ENCODE measurements around the gene E2F4. TPM values are rescaled to one million over a fixed set of nuclear protein-coding genes. Genes with fewer than 3 reads are reported as not detected.

E2F4 gene
- total and polyA plus RNA-seq, 2 donors = 46.9 to 47.7 TPM

GRCh38 chr16:67148656-67149275 is 43.2 kb upstream of the E2F4 start:
- H3K27ac ChIP-seq (ENCODE audit: low read depth in 1 of 2, low read length in 1 of 2) = no peak overlapping the region
- H3K9me3 ChIP-seq (ENCODE audit: control insufficient read depth in 2 of 2, insufficient read depth in 1 of 2, low read length in 1 of 2) = peaks cover 5 to 13% of the 10 kb centered on the region in 2 donors
- H3K4me1 ChIP-seq (ENCODE audit: control insufficient read depth in 2 of 2, insufficient read depth in 2 of 2, low read length in 2 of 2) = peaks cover 7 to 12% of the 10 kb centered on the region in 2 donors
- peaks cover 42 to 52% of the 10 kb centered on the region in 2 donors for H3K36me3 ChIP-seq (ENCODE audit: control insufficient read depth in 2 of 2, insufficient read depth in 2 of 2, low read length in 1 of 2)
- no peak for DNase-seq (ENCODE audit: low read depth in 6 of 9, low spot score in 9 of 9)
- WGBS = 97% methylated on average over 11 of the region's 11 CpGs
- no peak overlapping the region for H3K4me3 ChIP-seq (ENCODE audit: low read length in 2 of 2)
- peaks cover 32 to 51% of the 10 kb centered on the region in 2 donors for H3K27me3 ChIP-seq (ENCODE audit: control insufficient read depth in 2 of 2, insufficient read depth in 1 of 2, low read length in 1 of 2)

DNA sequence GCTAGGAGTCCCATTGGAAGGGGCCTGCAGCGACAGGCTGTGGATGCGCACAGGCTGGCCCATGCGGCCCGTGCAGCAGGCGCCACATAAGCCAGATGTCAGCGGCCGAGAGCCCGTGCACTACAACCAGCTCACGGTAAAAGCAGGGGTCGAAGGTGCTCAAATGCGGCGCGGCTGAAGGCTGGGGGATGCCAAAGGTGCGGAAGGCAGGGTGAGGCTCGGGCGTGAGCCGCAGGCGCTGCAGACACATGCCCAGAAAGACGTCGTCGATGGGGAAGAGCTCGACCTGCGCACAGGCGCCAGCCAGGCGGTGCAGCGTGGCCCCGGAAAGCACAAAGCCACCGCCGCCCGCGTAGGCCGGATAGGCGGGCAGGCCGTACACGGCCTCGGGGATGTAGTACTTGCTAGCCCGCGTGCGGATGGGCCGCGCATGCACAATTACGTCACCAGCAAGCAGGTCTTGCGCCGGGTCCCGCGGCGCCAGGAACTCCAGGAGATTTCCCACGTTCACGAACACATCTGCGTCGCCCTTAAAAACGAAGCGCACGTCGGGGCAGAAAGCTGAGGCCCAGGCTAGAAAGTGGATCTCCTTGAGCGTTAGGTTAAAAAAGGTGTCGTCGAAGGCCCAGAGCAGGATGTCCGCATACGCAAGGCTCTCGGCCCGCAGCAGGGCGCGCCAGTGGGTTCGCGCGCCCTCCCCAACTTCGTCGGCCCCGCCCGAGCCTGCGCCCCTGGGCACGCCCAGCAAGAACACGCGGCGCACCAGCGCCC is 42.5 kb upstream of the E2F4 start:
- 80% methylated on average over 77 of the region's 77 CpGs for WGBS

DNA sequence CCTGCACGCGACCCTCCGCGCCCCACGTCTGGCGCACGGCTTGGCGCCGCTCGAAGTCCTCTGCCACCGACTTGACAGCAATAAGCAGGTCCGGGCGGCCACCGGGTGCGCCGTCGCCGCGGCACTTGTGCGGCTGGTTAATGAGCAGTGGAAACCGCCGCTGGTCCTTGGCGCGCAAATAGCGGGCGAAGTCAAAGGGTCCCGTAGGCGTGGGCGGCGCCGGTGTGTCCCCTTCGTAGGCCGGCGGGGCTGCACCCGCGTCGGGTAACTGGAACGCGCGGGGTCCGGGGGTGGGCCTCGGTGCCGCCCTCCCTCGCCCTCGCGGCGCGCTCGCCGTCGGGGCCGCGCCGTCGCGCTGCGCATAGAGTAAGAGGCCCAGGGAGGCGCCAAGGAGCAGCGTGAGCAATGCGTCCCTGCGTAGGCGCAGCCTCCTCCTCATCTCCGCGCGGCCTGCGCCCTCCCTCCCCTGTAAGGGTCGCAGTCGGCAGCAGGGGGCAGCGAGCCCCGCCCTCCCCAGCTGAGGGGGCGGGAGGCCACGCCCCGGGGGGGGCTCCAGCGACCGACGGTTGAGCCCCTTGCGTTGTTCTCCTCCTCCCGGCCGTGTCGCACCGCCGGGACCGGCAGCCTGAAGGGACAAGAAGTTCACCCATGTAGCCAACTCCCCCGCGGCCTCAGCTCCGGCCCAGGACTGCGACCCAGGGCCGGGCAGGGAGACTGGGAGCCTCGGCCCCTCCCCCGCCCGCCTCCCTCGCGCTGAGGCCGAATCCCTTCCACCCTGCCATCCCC is 41.7 kb upstream of the E2F4 start:
- peak in 3 of 9 donors; percentile 42 to 61 (median 59) for DNase-seq (ENCODE audit: low read depth in 6 of 9, low spot score in 9 of 9)

More for the DNA sequence above, 42.5 kb upstream of the E2F4 start:
- peaks cover 36 to 45% of the 10 kb centered on the region in 2 donors for H3K36me3 ChIP-seq (ENCODE audit: control insufficient read depth in 2 of 2, insufficient read depth in 2 of 2, low read length in 1 of 2)
- H3K4me1 ChIP-seq (ENCODE audit: control insufficient read depth in 2 of 2, insufficient read depth in 2 of 2, low read length in 2 of 2) = peaks cover 7 to 12% of the 10 kb centered on the region in 2 donors
- H3K4me3 ChIP-seq (ENCODE audit: low read length in 2 of 2) = no peak overlapping the region
- H3K27me3 ChIP-seq (ENCODE audit: control insufficient read depth in 2 of 2, insufficient read depth in 1 of 2, low read length in 1 of 2) = peaks cover 36 to 58% of the 10 kb centered on the region in 2 donors
- DNase-seq (ENCODE audit: low read depth in 6 of 9, low spot score in 9 of 9) = no peak
- peaks cover 5 to 13% of the 10 kb centered on the region in 2 donors for H3K9me3 ChIP-seq (ENCODE audit: control insufficient read depth in 2 of 2, insufficient read depth in 1 of 2, low read length in 1 of 2)
- H3K27ac ChIP-seq (ENCODE audit: low read depth in 1 of 2, low read length in 1 of 2) = no peak overlapping the region

DNA sequence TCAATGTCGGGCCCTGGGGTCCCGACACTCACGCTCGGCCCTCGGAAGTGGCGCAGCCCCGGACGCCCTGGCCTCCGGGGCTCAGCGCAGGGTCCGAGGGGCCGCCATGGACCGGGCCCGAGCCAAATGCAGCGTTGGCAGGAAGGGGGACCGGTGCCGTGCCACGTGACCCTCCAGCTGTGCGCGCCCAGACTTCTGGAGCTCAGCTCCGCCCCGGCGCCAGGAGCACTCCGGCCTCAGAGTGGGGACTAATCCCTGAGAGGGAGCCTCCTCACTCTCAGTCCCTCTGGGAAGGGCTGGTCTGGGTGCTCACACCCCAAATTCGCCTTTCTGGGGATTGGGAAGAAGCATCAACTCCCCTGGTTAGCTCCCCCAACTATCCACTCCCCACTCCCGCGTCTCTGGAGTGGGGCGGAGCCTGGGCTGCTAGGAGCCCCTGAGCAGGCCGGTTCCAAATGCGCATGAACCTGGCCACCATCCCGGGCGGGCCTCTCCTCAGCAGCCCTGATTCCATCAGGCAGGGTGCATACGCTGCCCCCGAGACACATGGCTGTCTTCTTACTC is 41.0 kb upstream of the E2F4 start, which contains the start of gene B3GNT9:
TSS of gene B3GNT9 (minus strand) at position 166 of the 564 bp plus-strand sequence. CDS start 513 bp downstream, outside the sequence.
- Histone ChIP-seq H3K4me3 (ENCODE audit: low read length in 2 of 2) (peak within 1 kb of the TSS; percentile 18 to 63), H3K27me3 (ENCODE audit: control insufficient read depth in 2 of 2, insufficient read depth in 1 of 2, low read length in 1 of 2) (peaks cover 47 to 73% of the 10 kb centered on the region in 2 donors), H3K4me1 (ENCODE audit: control insufficient read depth in 2 of 2, insufficient read depth in 2 of 2, low read length in 2 of 2) (peaks cover 10 to 21% of the 10 kb centered on the region in 2 donors), H3K9me3 (ENCODE audit: control insufficient read depth in 2 of 2, insufficient read depth in 1 of 2, low read length in 1 of 2) (peaks cover 5 to 13% of the 10 kb centered on the region in 2 donors), H3K27ac (ENCODE audit: low read depth in 1 of 2, low read length in 1 of 2) (peak within 1 kb of the TSS in 1 of 2 donors; percentile 37), H3K36me3 (ENCODE audit: control insufficient read depth in 2 of 2, insufficient read depth in 2 of 2, low read length in 1 of 2) (peaks cover 21 to 32% of the 10 kb centered on the region in 2 donors)
- no peak for DNase-seq (ENCODE audit: low read depth in 6 of 9, low spot score in 9 of 9)
- 4% methylated on average over 34 of the region's 34 CpGs for WGBS

More for the DNA sequence above, 41.7 kb upstream of the E2F4 start:
- WGBS = 10% methylated on average over 94 of the region's 94 CpGs
- H3K27me3 ChIP-seq (ENCODE audit: control insufficient read depth in 2 of 2, insufficient read depth in 1 of 2, low read length in 1 of 2) = peaks cover 44 to 66% of the 10 kb centered on the region in 2 donors
- H3K27ac ChIP-seq (ENCODE audit: low read depth in 1 of 2, low read length in 1 of 2) = peak overlapping the region in 1 of 2 donors; percentile 37
- peak overlapping the region; percentile 18 to 63 for H3K4me3 ChIP-seq (ENCODE audit: low read length in 2 of 2)
- H3K9me3 ChIP-seq (ENCODE audit: control insufficient read depth in 2 of 2, insufficient read depth in 1 of 2, low read length in 1 of 2) = peaks cover 5 to 13% of the 10 kb centered on the region in 2 donors
- H3K4me1 ChIP-seq (ENCODE audit: control insufficient read depth in 2 of 2, insufficient read depth in 2 of 2, low read length in 2 of 2) = peaks cover 10 to 16% of the 10 kb centered on the region in 2 donors
- H3K36me3 ChIP-seq (ENCODE audit: control insufficient read depth in 2 of 2, insufficient read depth in 2 of 2, low read length in 1 of 2) = peaks cover 28 to 38% of the 10 kb centered on the region in 2 donors

GRCh38 chr16:67151431-67152097 is 40.4 kb upstream of the E2F4 start:
- H3K4me3 ChIP-seq (ENCODE audit: low read length in 2 of 2) = no peak overlapping the region
- no peak overlapping the region for H3K27ac ChIP-seq (ENCODE audit: low read depth in 1 of 2, low read length in 1 of 2)
- peaks cover 10 to 21% of the 10 kb centered on the region in 2 donors for H3K4me1 ChIP-seq (ENCODE audit: control insufficient read depth in 2 of 2, insufficient read depth in 2 of 2, low read length in 2 of 2)
- H3K27me3 ChIP-seq (ENCODE audit: control insufficient read depth in 2 of 2, insufficient read depth in 1 of 2, low read length in 1 of 2) = peaks cover 50 to 79% of the 10 kb centered on the region in 2 donors
- WGBS = 83% methylated on average over 8 of the region's 8 CpGs
- H3K9me3 ChIP-seq (ENCODE audit: control insufficient read depth in 2 of 2, insufficient read depth in 1 of 2, low read length in 1 of 2) = peaks cover 5 to 13% of the 10 kb centered on the region in 2 donors
- DNase-seq (ENCODE audit: low read depth in 6 of 9, low spot score in 9 of 9) = no peak
- peaks cover 16 to 25% of the 10 kb centered on the region in 2 donors for H3K36me3 ChIP-seq (ENCODE audit: control insufficient read depth in 2 of 2, insufficient read depth in 2 of 2, low read length in 1 of 2)

- H3K27ac ChIP-seq (ENCODE audit: low read depth in 1 of 2, low read length in 1 of 2) = no peak overlapping the region
- no peak for DNase-seq (ENCODE audit: low read depth in 6 of 9, low spot score in 9 of 9)
- H3K9me3 ChIP-seq (ENCODE audit: control insufficient read depth in 2 of 2, insufficient read depth in 1 of 2, low read length in 1 of 2) = peaks cover 3 to 11% of the 10 kb centered on the region in 2 donors
- H3K4me1 ChIP-seq (ENCODE audit: control insufficient read depth in 2 of 2, insufficient read depth in 2 of 2, low read length in 2 of 2) = peaks cover 21 to 32% of the 10 kb centered on the region in 2 donors
- peaks cover 0 to 4% of the 10 kb centered on the region in 2 donors for H3K36me3 ChIP-seq (ENCODE audit: control insufficient read depth in 2 of 2, insufficient read depth in 2 of 2, low read length in 1 of 2)
- WGBS = 48% methylated on average over 61 of the region's 61 CpGs
- H3K27me3 ChIP-seq (ENCODE audit: control insufficient read depth in 2 of 2, insufficient read depth in 1 of 2, low read length in 1 of 2) = peaks cover 48 to 97% of the 10 kb centered on the region in 2 donors
- H3K4me3 ChIP-seq (ENCODE audit: low read length in 2 of 2) = peak overlapping the region in 1 of 2 donors; percentile 34
Measured at GRCh38 chr16:67154578-67155294, 37.2 kb upstream of the E2F4 start.

GRCh38 chr16:67155295-67156142 is 36.4 kb upstream of the E2F4 start:
- Histone ChIP-seq H3K4me1 (ENCODE audit: control insufficient read depth in 2 of 2, insufficient read depth in 2 of 2, low read length in 2 of 2) (peaks cover 19 to 37% of the 10 kb centered on the region in 2 donors), H3K27me3 (ENCODE audit: control insufficient read depth in 2 of 2, insufficient read depth in 1 of 2, low read length in 1 of 2) (peaks cover 40 to 96% of the 10 kb centered on the region in 2 donors), H3K27ac (ENCODE audit: low read depth in 1 of 2, low read length in 1 of 2) (no peak overlapping the region), H3K36me3 (ENCODE audit: control insufficient read depth in 2 of 2, insufficient read depth in 2 of 2, low read length in 1 of 2) (peaks cover 0 to 3% of the 10 kb centered on the region in 2 donors), H3K9me3 (ENCODE audit: control insufficient read depth in 2 of 2, insufficient read depth in 1 of 2, low read length in 1 of 2) (peaks cover 0 to 8% of the 10 kb centered on the region in 2 donors), H3K4me3 (ENCODE audit: low read length in 2 of 2) (peak overlapping the region in 1 of 2 donors; percentile 34)
- peak in 7 of 9 donors; percentile 41 to 89 (median 75) for DNase-seq (ENCODE audit: low read depth in 6 of 9, low spot score in 9 of 9)
- 18% methylated on average over 74 of the region's 74 CpGs for whole genome bisulfite sequencing

All from thymus (tissue), 11 donors.